DMS153 treated with DMSO at 0.1 percent for 48 hours (cell line): ENCODE results near the gene PPOX.

Source experiments
- DNase-seq: peaks from one replicate; lab custom pipeline; 2025; ENCODE audit not compliant: unreplicated experiment; lab: John Stamatoyannopoulos, UW

Gene PPOX

GRCh38 chr1:161165742-161166668, at the start of gene PPOX:
Gene PPOX, plus strand, starts transcription at chr1:161166426. Its CDS starts 422 bp downstream, at chr1:161166848.
- peak; percentile 100 for DNase-seq

- DNase-seq: peak; percentile 65
Measured at GRCh38 chr1:161117759-161118581, 48.3 kb upstream of the PPOX start, which contains the start of the genes NIT1 and PFDN2. Gene NIT1, plus strand, starts transcription at chr1:161118105. Its CDS starts 72 bp downstream, at chr1:161118177. Gene PFDN2, minus strand, starts transcription at chr1:161118037. Its CDS starts 11 bp downstream, at chr1:161118026.

- DNase-seq: no peak
Measured at GRCh38 chr1:161119092-161119903, 46.9 kb upstream of the PPOX start.

- DNase-seq: no peak
Measured at GRCh38 chr1:161121042-161121650, 45.1 kb upstream of the PPOX start.

- no peak for DNase-seq
Measured at GRCh38 chr1:161121834-161122233, 44.4 kb upstream of the PPOX start.

- DNase-seq: no peak
Measured at GRCh38 chr1:161122967-161123366, 43.3 kb upstream of the PPOX start.

- no peak for DNase-seq
Measured at GRCh38 chr1:161127649-161128048, 38.6 kb upstream of the PPOX start.

- no peak for DNase-seq
Measured at GRCh38 chr1:161128591-161129420, 37.4 kb upstream of the PPOX start.

GRCh38 chr1:161130266-161130665, 36.0 kb upstream of the PPOX start:
- no peak for DNase-seq

- no peak for DNase-seq
Measured at GRCh38 chr1:161131523-161132409, 34.5 kb upstream of the PPOX start.

- peak; percentile 95 for DNase-seq
Measured at GRCh38 chr1:161132410-161133219, 33.6 kb upstream of the PPOX start, which contains the start of gene DEDD. Gene DEDD, minus strand, starts transcription at chr1:161132667. Its CDS starts 8,205 bp downstream, at chr1:161124462.

- DNase-seq: no peak
Measured at GRCh38 chr1:161133220-161133740, 32.9 kb upstream of the PPOX start.

- DNase-seq: no peak
Measured at GRCh38 chr1:161137881-161138280, 28.3 kb upstream of the PPOX start.

- no peak for DNase-seq
Measured at GRCh38 chr1:161138431-161138830, 27.8 kb upstream of the PPOX start.

GRCh38 chr1:161139766-161140165, 26.5 kb upstream of the PPOX start:
- DNase-seq: peak; percentile 61

- no peak for DNase-seq
Measured at GRCh38 chr1:161140755-161141400, 25.3 kb upstream of the PPOX start.

- DNase-seq: no peak
Measured at GRCh38 chr1:161145832-161146231, 20.4 kb upstream of the PPOX start.
